NOMO-1 (cell line): Measurements from ENCODE around the gene SLC41A3.

Experiments
- DNase-seq, 2 experiments: peaks; one replicate each; lab custom pipeline; 2025; ENCODE audit not compliant: unreplicated experiment in 2 of 2; lab: John Stamatoyannopoulos, UW

The SLC41A3 gene

GRCh38 chr3:126083913-126084767, at the start of gene SLC41A3:
Gene SLC41A3, minus strand, starts transcription at chr3:126084124. Its CDS starts 15,905 bp downstream, at chr3:126068219.
- DNase-seq, result peak; percentile 73 to 93

- DNase-seq, result no peak
Observed at GRCh38 chr3:126133606-126134005, 49.7 kb upstream of the SLC41A3 start.

- no peak for DNase-seq
Observed at GRCh38 chr3:126132751-126133511, 49.0 kb upstream of the SLC41A3 start.

DNA sequence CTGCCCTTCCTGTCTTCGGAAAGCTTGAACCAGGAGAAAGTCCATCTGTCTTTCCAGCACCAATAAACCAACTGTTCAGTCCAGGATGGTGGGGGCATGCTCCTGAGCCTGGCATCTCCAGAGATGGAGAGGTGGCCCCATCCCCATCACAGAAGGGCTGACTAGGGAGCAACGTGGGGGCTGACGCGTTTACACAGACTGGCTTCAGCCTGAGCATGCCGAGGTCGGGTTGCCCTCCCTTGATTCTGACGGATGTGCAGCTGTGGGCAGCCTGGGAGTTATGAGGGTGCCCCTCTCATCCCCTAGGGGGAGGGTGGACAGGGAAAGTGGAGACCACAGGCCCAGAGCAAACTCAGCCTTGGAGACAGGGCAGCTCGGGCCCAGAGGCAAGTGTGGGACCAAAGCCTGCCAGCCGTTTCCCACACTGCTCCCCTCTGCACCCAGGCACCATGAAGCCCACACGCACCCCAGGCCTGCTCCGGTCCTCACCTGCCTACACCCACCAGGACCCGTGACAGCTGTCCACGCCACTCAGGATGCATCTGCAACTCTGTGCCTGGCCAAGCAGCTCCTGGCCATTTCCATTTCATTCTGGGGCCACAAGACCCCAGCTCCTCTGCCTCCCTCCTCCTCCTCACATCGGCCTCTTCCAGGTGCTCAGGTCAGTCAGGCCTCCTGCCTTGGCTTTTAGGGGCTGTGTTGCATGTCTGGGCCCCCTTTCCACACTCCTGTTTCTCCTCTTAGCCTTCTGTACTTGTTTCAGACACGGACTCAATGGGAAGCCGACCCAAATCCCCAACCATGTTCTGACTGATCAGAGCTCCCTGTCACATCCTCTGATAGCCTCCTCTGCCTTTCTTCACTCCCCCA, 48.2 kb upstream of the SLC41A3 start:
- no peak for DNase-seq

DNA sequence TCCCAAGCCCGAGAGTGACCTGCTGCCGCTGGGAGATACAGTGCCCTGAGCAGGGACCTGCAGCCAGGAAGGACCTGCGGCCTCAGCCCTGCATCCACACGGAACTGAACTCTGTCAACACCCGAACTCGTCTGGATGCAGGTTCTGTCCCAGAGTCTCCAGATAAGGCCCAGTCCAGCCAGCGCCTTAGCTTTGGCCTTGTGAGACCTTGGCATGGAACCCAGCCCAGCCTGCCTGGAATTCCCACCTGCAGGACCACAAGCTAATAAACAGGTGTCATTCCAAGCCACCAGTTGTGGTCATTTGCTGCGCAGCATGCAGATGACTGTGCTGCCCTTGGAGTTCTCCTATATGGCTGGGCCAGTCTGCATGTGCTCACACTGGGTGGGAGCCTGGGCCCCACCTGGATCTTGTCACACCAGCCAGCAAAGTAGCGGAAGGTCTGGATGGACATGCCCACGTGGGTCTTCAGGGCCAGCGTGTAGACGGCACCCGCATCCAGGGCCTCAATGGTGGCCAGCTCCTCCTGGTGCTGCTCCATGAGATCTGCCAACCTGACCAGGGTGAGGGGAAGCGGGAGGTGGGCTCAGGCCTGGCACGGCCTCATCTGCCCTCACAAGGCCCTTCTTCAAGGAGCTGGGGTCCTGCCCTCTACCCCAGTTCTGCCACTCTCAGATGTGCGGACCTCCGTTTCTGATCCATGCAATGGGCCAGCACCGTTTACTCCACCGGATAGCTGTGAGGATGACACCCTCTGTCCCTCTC, 47.2 kb upstream of the SLC41A3 start:
- DNase-seq, result no peak

- DNase-seq, result no peak
Observed at GRCh38 chr3:126130081-126130855, 46.3 kb upstream of the SLC41A3 start.

GRCh38 chr3:126129398-126129891, 45.5 kb upstream of the SLC41A3 start:
- DNase-seq, result peak in 1 of 2 experiments; percentile 3

DNA sequence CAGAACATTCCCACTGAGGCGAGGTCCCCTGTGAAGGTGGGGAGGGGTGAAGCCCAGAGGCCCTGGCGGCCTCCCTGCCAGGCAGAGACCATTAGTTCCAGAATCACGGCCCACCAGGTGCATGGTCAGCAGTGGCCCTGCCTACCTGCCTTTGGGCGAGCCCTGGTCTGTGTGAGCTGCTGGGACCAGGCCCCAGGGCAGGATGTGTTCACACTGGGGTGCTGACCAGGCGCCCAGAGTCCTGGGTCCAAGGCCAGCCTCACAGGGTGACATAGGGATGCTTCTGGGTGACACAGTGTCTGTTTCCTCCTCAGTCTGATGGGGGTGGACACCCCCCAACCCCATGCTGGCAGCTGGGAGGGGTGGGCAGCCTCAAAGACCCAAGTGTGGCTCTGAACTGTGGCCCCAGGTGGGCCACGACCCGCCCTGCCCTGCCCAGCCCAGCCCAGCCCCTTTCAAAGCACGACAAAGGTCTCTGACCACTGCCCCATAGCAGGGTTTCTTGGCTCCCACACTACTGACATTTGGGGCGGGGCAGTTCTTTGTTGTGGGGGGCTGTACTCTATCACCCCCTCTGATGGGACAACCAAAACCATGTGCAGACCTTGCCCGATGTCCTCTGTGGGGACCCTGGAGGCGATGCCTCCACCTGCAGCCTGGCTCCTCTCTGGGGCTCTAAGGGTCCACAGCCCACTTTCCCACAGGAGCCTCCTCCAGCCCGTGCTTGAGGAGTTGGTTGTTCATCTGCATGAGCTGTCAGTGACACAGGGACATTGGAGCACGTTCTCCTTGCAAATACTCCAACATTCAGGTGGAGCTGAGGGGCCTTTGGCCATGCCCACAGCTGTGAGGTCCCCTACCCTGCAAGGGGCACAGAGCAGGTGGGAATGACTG, 44.8 kb upstream of the SLC41A3 start:
- DNase-seq, result no peak

DNA sequence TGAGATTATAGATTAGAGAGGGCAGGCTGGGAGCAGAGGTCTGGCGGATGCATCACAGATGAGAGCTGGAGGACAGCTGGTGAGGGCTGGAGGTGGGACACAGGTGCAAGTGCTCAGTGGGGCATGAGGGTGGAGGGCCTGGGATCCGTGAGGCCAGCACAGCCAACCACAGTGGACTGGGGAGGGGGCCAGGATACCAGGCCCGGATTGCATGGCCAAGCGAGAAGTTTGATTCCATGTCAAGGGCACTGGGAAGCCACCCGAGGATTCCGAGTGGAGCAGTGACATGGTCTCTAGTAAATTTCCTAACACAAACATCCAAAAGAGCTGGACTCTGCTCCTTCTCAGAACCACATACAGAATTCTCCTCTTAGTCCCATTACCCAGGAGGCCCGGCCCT, 44.0 kb upstream of the SLC41A3 start:
- no peak for DNase-seq

DNA sequence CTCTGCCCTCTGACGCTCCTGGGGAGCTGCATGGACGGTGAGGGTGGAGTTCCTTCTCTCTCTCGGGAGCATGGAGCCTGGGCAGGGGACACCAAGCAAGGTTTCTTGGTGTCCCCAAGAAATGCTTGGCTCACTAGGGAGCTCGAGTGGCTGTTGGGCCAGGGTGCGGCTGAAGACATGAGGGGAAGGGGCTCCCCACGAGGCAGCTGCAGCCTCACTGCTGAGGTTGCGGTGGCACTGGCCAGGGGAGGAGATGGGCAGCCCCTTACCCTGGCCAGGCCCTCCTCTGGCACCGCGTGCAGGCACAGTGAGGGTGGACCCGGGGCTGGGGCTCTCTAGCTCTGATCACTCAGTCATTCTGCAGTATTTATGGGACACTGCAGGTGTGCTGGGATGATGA, 43.5 kb upstream of the SLC41A3 start:
- DNase-seq, result no peak

DNA sequence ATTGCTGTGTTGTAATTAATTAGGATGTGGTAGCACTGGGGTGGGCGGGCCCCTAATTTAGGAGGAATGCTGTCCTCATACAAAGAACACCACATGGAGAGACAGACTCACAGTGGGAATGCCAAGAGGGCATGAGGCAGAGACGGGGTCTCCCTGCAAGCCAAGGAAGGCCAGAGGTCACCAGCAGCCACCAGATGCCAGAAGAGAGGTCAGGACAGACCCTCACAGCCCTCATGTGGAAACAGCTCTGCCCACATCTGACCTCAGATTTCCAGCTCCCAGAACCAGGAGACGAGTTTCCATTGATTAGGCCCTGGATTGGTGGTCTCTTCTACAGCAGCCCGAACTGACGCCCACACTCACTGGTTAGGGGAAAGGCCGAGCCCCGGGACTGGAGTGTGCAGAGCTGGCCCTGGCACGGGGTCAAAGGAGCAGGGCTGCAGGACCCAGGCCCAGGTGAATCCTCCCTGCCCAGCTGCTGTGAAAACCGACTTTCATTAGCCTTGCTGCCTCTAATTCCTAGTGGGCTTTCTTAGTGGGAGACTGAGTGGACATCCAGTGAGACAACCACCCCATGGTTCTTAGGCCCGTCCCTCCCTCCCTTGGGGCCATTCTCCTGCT, 43.0 kb upstream of the SLC41A3 start:
- no peak for DNase-seq

GRCh38 chr3:126126286-126126685, 42.4 kb upstream of the SLC41A3 start:
- DNase-seq, result no peak

GRCh38 chr3:126125781-126126251, 41.9 kb upstream of the SLC41A3 start:
- no peak for DNase-seq

DNA sequence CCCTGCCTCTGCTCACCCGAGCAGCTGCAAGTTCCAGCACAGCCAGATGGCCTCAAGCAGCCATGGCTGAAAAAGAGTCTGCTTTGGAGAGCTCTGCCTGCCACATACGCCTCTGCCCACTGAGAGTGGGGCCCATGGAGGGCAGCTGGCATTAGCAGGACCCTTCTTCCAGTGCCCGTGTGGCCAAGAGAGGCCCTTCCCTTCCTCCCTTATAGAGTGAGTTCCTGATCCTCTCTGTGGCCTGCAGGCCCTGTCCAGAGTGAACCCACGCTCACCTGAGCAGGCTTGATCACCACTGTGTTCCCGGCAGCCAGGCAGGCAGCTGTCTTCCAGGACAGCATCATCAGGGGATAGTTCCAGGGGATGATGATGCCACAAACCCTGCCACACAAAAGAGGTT, 41.4 kb upstream of the SLC41A3 start:
- no peak for DNase-seq

- no peak for DNase-seq
Observed at GRCh38 chr3:126124896-126125295, 41.0 kb upstream of the SLC41A3 start.

DNA sequence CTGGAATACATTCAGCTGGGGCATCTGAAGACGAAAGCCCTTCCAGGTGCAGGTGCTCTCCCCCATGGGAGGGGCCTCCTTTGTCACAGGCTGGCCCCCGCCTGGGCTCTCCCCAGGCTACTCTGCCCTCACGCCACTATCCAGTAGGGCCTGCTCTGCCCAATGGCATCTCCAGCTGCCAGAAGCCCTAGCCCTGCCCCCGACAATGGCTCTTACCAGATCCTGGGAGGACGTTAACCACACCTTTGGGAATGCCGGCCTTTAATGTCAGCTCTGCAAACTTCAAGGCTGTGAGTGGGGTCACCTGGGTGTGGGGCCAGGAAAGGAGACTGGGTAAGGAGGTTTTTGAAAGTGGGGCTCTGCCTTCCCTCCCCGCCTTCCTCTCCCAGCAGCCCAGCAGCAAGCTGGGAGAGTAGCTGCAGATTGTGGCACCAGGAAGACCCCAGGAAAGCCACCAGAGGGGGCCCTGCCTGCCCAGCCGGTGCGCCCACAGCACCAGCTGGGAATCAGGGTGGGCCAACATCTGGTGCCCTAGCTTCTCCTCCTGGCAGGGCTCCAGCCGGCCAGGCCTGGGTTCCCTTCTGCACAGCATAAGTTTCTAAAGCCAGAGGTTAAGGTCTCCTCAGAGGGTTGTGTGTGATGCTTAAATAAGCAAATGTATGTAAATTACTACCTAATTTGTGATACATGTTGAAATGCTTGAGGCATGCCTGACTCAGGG, 40.4 kb upstream of the SLC41A3 start:
- no peak for DNase-seq

- no peak for DNase-seq
Observed at GRCh38 chr3:126121632-126122031, 37.7 kb upstream of the SLC41A3 start.
